CD4-positive, alpha-beta memory T cell (primary cell): ENCODE data around the gene PDE4B. TPM values are rescaled to one million over a fixed set of nuclear protein-coding genes. Genes with fewer than 3 reads are reported as not detected.

Experiments
- CTCF ChIA-PET: fragments of 350-600 bp; sonication (Branson Sonifier 250); formaldehyde crosslinking; loops from one replicate; lab custom pipeline; 2021; ENCODE audit warnings: inconsistent platforms; ENCODE audit not compliant: partially characterized antibody; lab: Charles Lee
- POLR2A ChIA-PET: fragments of 350-600 bp; sonication (Branson Sonifier 250); formaldehyde crosslinking; loops from one replicate; lab custom pipeline; 2021; ENCODE audit not compliant: partially characterized antibody; lab: Charles Lee
- DNase-seq, 5 donors: peaks; one replicate each; pipeline versions ENCODE4 v3.0.0 to v3.0.0-alpha.2; 2020 to 2022; ENCODE audit warnings: mixed read lengths in 1 of 5
- H3K27ac ChIP-seq: one replicate; pipeline ENCODE4 v1.7.0; 2013; ENCODE audit warnings: low read depth, low read length
- H3K27me3 ChIP-seq: 2 replicates; pipeline ENCODE4 v1.7.0; 2013; ENCODE audit warnings: mild to moderate bottlenecking, low read length, moderate library complexity; ENCODE audit not compliant: insufficient read depth
- H3K36me3 ChIP-seq: 2 replicates; pipeline ENCODE4 v1.7.0; 2013; ENCODE audit warnings: mild to moderate bottlenecking, low read length, moderate library complexity; ENCODE audit not compliant: insufficient read depth
- H3K4me1 ChIP-seq: 2 replicates; pipeline ENCODE4 v1.7.0; 2013; ENCODE audit warnings: mild to moderate bottlenecking, low read length, moderate library complexity; ENCODE audit not compliant: insufficient read depth
- H3K4me3 ChIP-seq, 2 donors: one replicate each; pipeline ENCODE4 v1.7.0; 2013; ENCODE audit warnings: low read length in 2 of 2, mild to moderate bottlenecking in 1 of 2
- H3K9me3 ChIP-seq, 2 donors: one replicate each; pipeline ENCODE4 v1.7.0; 2013; ENCODE audit warnings: low read length in 2 of 2, control low read depth in 1 of 2; ENCODE audit not compliant: control insufficient read depth in 1 of 2
- H3K27ac Mint-ChIP-seq, 7 donors: one replicate each; pipeline ENCODE4 v1.8.0; 2020 to 2021; ENCODE audit warnings: mixed read lengths in 7 of 7, mild to moderate bottlenecking in 6 of 7, inconsistent platforms in 3 of 7, moderate library complexity in 3 of 7
- H3K27me3 Mint-ChIP-seq, 2 donors: one replicate each; pipeline ENCODE4 v1.8.0; 2020 to 2021; ENCODE audit warnings: mixed read lengths in 2 of 2
- H3K36me3 Mint-ChIP-seq, 2 donors: one replicate each; pipeline ENCODE4 v1.8.0; 2020 to 2021; ENCODE audit warnings: mixed read lengths in 2 of 2, inconsistent platforms in 1 of 2, mild to moderate bottlenecking in 1 of 2
- H3K4me1 Mint-ChIP-seq, 4 donors: one replicate each; pipeline ENCODE4 v1.8.0; 2020 to 2021; ENCODE audit warnings: mixed read lengths in 4 of 4, mild to moderate bottlenecking in 1 of 4
- H3K4me3 Mint-ChIP-seq, 8 donors: one replicate each; pipeline ENCODE4 v1.8.0; 2020 to 2021; ENCODE audit warnings: mixed read lengths in 8 of 8, mild to moderate bottlenecking in 7 of 8, moderate library complexity in 6 of 8, inconsistent platforms in 3 of 8
- H3K9me3 Mint-ChIP-seq, 8 donors: one replicate each; pipeline ENCODE4 v1.8.0; 2020 to 2021; ENCODE audit warnings: mixed read lengths in 8 of 8, mild to moderate bottlenecking in 5 of 8, inconsistent platforms in 3 of 8, moderate library complexity in 1 of 8
- intact Hi-C: fragments of 100-400 bp; cut with micrococcal nuclease; formaldehyde crosslinking; loops from one replicate; pipeline ENCODE4 v1.15.1; 2023
- polyA plus RNA-seq, 2 donors: library from polyadenylated mRNA; unstranded; fragments of 300-500 nt; fragmentation: Illumina TruSeq; gene quantifications; one replicate each; pipeline ENCODE4 v1.2.3, GENCODE V29; 2021
- total RNA-seq, 2 experiments: library from RNA; stranded (reverse); gene quantifications; one replicate each; pipeline ENCODE4 v1.2.3, GENCODE V29; 2021

The PDE4B gene
- total and polyA plus RNA-seq, 4 experiments from 2014 or later = 33.8 to 116 (median 40.7) TPM

DNA sequence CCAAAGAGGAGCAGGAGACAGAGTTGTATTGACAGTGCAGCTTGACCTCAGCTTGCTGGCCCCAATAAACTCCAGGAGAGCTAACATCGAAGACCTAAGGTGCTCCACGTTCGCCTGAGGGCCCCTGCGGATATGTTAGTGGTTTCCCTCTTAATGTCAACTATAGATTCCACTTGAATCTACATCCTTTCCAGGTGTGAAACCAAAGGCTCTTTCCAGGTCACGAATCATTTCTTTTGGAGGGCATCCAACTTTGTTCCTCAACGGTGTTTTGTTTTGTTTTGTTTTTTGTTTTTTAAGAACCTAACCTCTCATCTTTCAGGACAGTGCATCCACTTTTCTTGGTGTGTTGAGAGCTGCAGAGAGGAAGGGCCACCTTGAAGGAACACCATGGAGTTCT, 473.7 kb downstream of the PDE4B start:
- ChIA-PET POLR2A (interaction anchor here (1.4 kb wide), 1 partner anchor 10 kb away, joined by 3 read pairs; no protein-coding TSS in a partner anchor), CTCF (interaction anchor here (2.7 to 30.4 kb wide), 3 partner anchors 8 to 181 kb away, joined by 8 to 874 read pairs (median 10); no protein-coding TSS in a partner anchor)
- Histone ChIP-seq H3K4me1 (peaks cover 22% of the 10 kb centered on the region), H3K36me3 (no peaks in the 10 kb centered on the region), H3K4me3 (no peak overlapping the region), H3K9me3 (no peaks in the 10 kb centered on the region), H3K27me3 (no peaks in the 10 kb centered on the region), H3K27ac (no peak overlapping the region)
- Mint-ChIP-seq H3K27me3 (no peaks in the 10 kb centered on the region), H3K4me3 (no peak overlapping the region), H3K4me1 (peaks cover 16 to 43% (median 27%) of the 10 kb centered on the region in 4 donors), H3K9me3 (no peaks in the 10 kb centered on the region), H3K36me3 (no peaks in the 10 kb centered on the region), H3K27ac (peak overlapping the region in 3 of 7 donors; percentile 34 to 46 (median 38))
- intact Hi-C loops = no loop called here
- no peak for DNase-seq

- no peak overlapping the region for H3K27ac ChIP-seq
- H3K9me3 ChIP-seq = no peaks in the 10 kb centered on the region
- no peak overlapping the region for H3K4me3 Mint-ChIP-seq
- CTCF ChIA-PET = interaction anchor here (0.9 to 30.4 kb wide), 3 partner anchors 170 to 181 kb away, joined by 3 to 874 read pairs (median 10); no protein-coding TSS in a partner anchor
- H3K27me3 Mint-ChIP-seq = no peaks in the 10 kb centered on the region
- no peak for DNase-seq
- H3K27ac Mint-ChIP-seq = peak overlapping the region in 2 of 7 donors; percentile 25 to 59
- intact Hi-C loops = no loop called here
- H3K36me3 Mint-ChIP-seq = no peaks in the 10 kb centered on the region
- H3K9me3 Mint-ChIP-seq = no peaks in the 10 kb centered on the region
- H3K4me1 ChIP-seq = peaks cover 22% of the 10 kb centered on the region
- H3K4me3 ChIP-seq = no peak overlapping the region
- POLR2A ChIA-PET = interaction anchor here (1.4 kb wide), 1 partner anchor 10 kb away, joined by 3 read pairs; no protein-coding TSS in a partner anchor
- no peaks in the 10 kb centered on the region for H3K36me3 ChIP-seq
- peaks cover 16 to 43% (median 27%) of the 10 kb centered on the region in 4 donors for H3K4me1 Mint-ChIP-seq
- no peaks in the 10 kb centered on the region for H3K27me3 ChIP-seq
Observed at GRCh38 chr1:66266756-66267155, 474.1 kb downstream of the PDE4B start.

- Mint-ChIP-seq H3K9me3 (no peaks in the 10 kb centered on the region), H3K4me1 (peaks cover 22 to 44% (median 31%) of the 10 kb centered on the region in 4 donors), H3K36me3 (no peaks in the 10 kb centered on the region), H3K27me3 (no peaks in the 10 kb centered on the region), H3K4me3 (no peak overlapping the region), H3K27ac (no peak overlapping the region)
- no peak for DNase-seq
- Histone ChIP-seq H3K27ac (no peak overlapping the region), H3K36me3 (no peaks in the 10 kb centered on the region), H3K4me1 (peaks cover 27% of the 10 kb centered on the region), H3K9me3 (no peaks in the 10 kb centered on the region), H3K4me3 (no peak overlapping the region), H3K27me3 (no peaks in the 10 kb centered on the region)
- intact Hi-C loops = no loop called here
- CTCF ChIA-PET = interaction anchor here (0.9 to 30.4 kb wide), 5 partner anchors 8 to 180 kb away, joined by 3 to 874 read pairs (median 3); no protein-coding TSS in a partner anchor
- POLR2A ChIA-PET = interaction anchor here (1.4 kb wide), 1 partner anchor 9 kb away, joined by 3 read pairs; no protein-coding TSS in a partner anchor
Observed at GRCh38 chr1:66267201-66267940, 474.7 kb downstream of the PDE4B start.

- CTCF ChIA-PET = no interaction called here
Observed at GRCh38 chr1:66269222-66269621, 476.5 kb downstream of the PDE4B start.

DNA sequence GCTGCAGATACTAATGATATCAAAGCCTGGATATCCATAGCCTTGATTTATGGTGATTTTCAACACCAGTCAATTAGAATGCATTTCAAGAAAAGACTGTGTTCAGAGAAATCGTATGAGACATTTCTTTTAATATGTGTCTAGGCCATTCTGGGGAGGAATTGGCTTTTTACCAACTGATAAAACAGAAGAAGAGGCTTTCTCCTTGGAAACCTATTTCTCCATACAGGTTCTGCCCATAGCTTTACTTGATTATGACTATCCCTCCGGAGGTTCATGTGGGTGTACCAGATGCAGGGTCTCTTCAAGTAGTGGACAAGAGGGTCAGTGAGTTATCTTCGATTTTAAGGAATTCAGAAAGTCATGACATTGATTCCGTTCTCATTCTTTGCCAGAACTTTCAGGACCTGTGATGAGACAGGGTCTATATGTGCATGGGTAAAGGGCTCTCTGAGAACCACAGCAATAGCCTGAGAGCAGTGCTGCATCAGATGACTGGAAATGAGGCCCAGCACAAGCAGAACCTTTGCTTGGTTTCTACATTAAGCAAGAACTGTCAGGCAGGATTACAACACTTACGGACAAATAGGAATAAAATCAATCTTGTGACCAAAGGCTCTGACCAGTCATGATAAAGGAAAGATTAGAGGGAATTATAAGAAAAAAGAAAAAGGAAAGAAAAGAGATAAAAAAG, 477.6 kb downstream of the PDE4B start:
- Mint-ChIP-seq H3K4me3 (no peak overlapping the region), H3K4me1 (peaks cover 35 to 51% (median 45%) of the 10 kb centered on the region in 4 donors), H3K27me3 (no peaks in the 10 kb centered on the region), H3K36me3 (no peaks in the 10 kb centered on the region), H3K27ac (no peak overlapping the region), H3K9me3 (no peaks in the 10 kb centered on the region)
- Histone ChIP-seq H3K27me3 (no peaks in the 10 kb centered on the region), H3K9me3 (no peaks in the 10 kb centered on the region), H3K4me3 (no peak overlapping the region), H3K27ac (no peak overlapping the region), H3K4me1 (peaks cover 54% of the 10 kb centered on the region), H3K36me3 (no peaks in the 10 kb centered on the region)
- POLR2A ChIA-PET = no interaction called here
- intact Hi-C loops = no loop called here
- CTCF ChIA-PET = no interaction called here
- no peak for DNase-seq

More at GRCh38 chr1:66269222-66269621, 476.5 kb downstream of the PDE4B start:
- Histone ChIP-seq H3K4me1 (peaks cover 44% of the 10 kb centered on the region), H3K27ac (no peak overlapping the region), H3K36me3 (no peaks in the 10 kb centered on the region), H3K9me3 (no peaks in the 10 kb centered on the region), H3K27me3 (no peaks in the 10 kb centered on the region), H3K4me3 (no peak overlapping the region)
- Mint-ChIP-seq H3K4me3 (no peak overlapping the region), H3K9me3 (no peaks in the 10 kb centered on the region), H3K36me3 (no peaks in the 10 kb centered on the region), H3K27ac (peak overlapping the region in 1 of 7 donors; percentile 60), H3K4me1 (peaks cover 27 to 45% (median 36%) of the 10 kb centered on the region in 4 donors), H3K27me3 (no peaks in the 10 kb centered on the region)
- POLR2A ChIA-PET = no interaction called here
- intact Hi-C loops = no loop called here
- DNase-seq = no peak

GRCh38 chr1:66271216-66271903, 478.7 kb downstream of the PDE4B start:
- H3K36me3 ChIP-seq = no peaks in the 10 kb centered on the region
- no peaks in the 10 kb centered on the region for H3K9me3 Mint-ChIP-seq
- intact Hi-C loops = no loop called here
- ChIA-PET CTCF (interaction anchor here (1.0 to 9.5 kb wide), 2 partner anchors 28 to 165 kb away, joined by 3 to 56 read pairs; no protein-coding TSS in a partner anchor), POLR2A (interaction anchor here (5.5 kb wide), 1 partner anchor 63 kb away, joined by 121 read pairs; no protein-coding TSS in a partner anchor)
- H3K4me3 ChIP-seq = no peak overlapping the region
- peak overlapping the region; percentile 18 for H3K27ac ChIP-seq
- peak overlapping the region; percentile 2 to 74 (median 48) for H3K4me3 Mint-ChIP-seq
- peaks cover 43 to 54% (median 51%) of the 10 kb centered on the region in 4 donors for H3K4me1 Mint-ChIP-seq
- DNase-seq = peak; percentile 43 to 69 (median 54)
- H3K27me3 ChIP-seq = no peaks in the 10 kb centered on the region
- H3K27ac Mint-ChIP-seq = peak overlapping the region; percentile 33 to 93 (median 89)
- no peaks in the 10 kb centered on the region for H3K36me3 Mint-ChIP-seq
- H3K4me1 ChIP-seq = peaks cover 55% of the 10 kb centered on the region
- no peaks in the 10 kb centered on the region for H3K27me3 Mint-ChIP-seq
- H3K9me3 ChIP-seq = no peaks in the 10 kb centered on the region
